Measurements from ENCODE around the gene TMEM213.
"Not testable (repeated sequence)": the region's sequence is repeated elsewhere in the genome, so short reads cannot be mapped to it uniquely, and the experiment has no call there.

Gene TMEM213

GRCh38 chr7:138802706-138803105 lies 4.9 kb downstream of the TMEM213 start:
- no peak for DNase-seq (ENCODE audit: extremely low spot score)
- CTCF ChIA-PET: interaction anchor here (0.6 kb wide), 1 partner anchor 479 kb away, joined by 3 read pairs; no protein-coding TSS in a partner anchor
- TF ChIP-seq TARDBP (IDR thresholded peaks at IDR 0.05) (no peak), FOXA1 (IDR thresholded peaks at IDR 0.05) (no peak), SUZ12 (IDR thresholded peaks at IDR 0.05) (no peak), ELF4 (IDR thresholded peaks at IDR 0.05) (no peak), NFRKB (IDR thresholded peaks at IDR 0.05) (no peak), SP1 (IDR thresholded peaks at IDR 0.05) (no peak), PKNOX1 (IDR thresholded peaks at IDR 0.05) (no peak)
- POLR2A ChIA-PET: no interaction called here

- TF ChIP-seq SUZ12 (IDR thresholded peaks at IDR 0.05) (no peak), ARNT (IDR thresholded peaks at IDR 0.05) (no peak), HDGF (IDR thresholded peaks at IDR 0.05; ENCODE audit: borderline replicate concordance) (no peak), FOXA1 (IDR thresholded peaks at IDR 0.05) (no peak), LEF1 (IDR thresholded peaks at IDR 0.05; ENCODE audit: borderline replicate concordance) (no peak), ELF4 (IDR thresholded peaks at IDR 0.05) (no peak), CTBP1 (IDR thresholded peaks at IDR 0.05; ENCODE audit: borderline replicate concordance) (no peak), TARDBP (IDR thresholded peaks at IDR 0.05) (no peak), PKNOX1 (IDR thresholded peaks at IDR 0.05) (no peak), L3MBTL2 (conservative IDR thresholded peaks at IDR 0.05) (no peak), ZNF384 (IDR thresholded peaks at IDR 0.05) (no peak), BHLHE40 (IDR thresholded peaks at IDR 0.05; ENCODE audit: borderline replicate concordance) (no peak), SP1 (IDR thresholded peaks at IDR 0.05) (no peak)
These were observed 6.8 kb downstream of the TMEM213 start for GRCh38 chr7:138804618-138805017.

GRCh38 chr7:138809346-138809745 lies 11.6 kb downstream of the TMEM213 start:
- no peak for DNase-seq (ENCODE audit: extremely low spot score)
- POLR2A ChIA-PET: no interaction called here
- TF ChIP-seq ARNT (IDR thresholded peaks at IDR 0.05) (no peak), HDGF (IDR thresholded peaks at IDR 0.05; ENCODE audit: borderline replicate concordance) (no peak), SP1 (IDR thresholded peaks at IDR 0.05) (no peak), BHLHE40 (IDR thresholded peaks at IDR 0.05; ENCODE audit: borderline replicate concordance) (no peak), NFRKB (IDR thresholded peaks at IDR 0.05) (no peak), FOXA1 (IDR thresholded peaks at IDR 0.05) (no peak), FOXK2 (IDR thresholded peaks at IDR 0.05) (no peak), ELF4 (IDR thresholded peaks at IDR 0.05) (no peak), LEF1 (IDR thresholded peaks at IDR 0.05; ENCODE audit: borderline replicate concordance) (no peak), PKNOX1 (IDR thresholded peaks at IDR 0.05) (no peak), TARDBP (IDR thresholded peaks at IDR 0.05) (no peak), FOXM1 (IDR thresholded peaks at IDR 0.05; ENCODE audit: borderline replicate concordance) (no peak), SUZ12 (IDR thresholded peaks at IDR 0.05) (no peak), CTBP1 (IDR thresholded peaks at IDR 0.05; ENCODE audit: borderline replicate concordance) (no peak), L3MBTL2 (conservative IDR thresholded peaks at IDR 0.05) (no peak), ZNF384 (IDR thresholded peaks at IDR 0.05) (no peak)
- CTCF ChIA-PET: interaction anchor here (1.1 kb wide), 1 partner anchor 265 kb away, joined by 4 read pairs; no protein-coding TSS in a partner anchor

More at GRCh38 chr7:138804618-138805017, 6.8 kb downstream of the TMEM213 start:
- no peak for DNase-seq (ENCODE audit: extremely low spot score)
- ChIA-PET CTCF (no interaction called here), POLR2A (no interaction called here)

GRCh38 chr7:138811327-138811726 lies 13.5 kb downstream of the TMEM213 start:
- CTCF ChIA-PET; DNase-seq (ENCODE audit: extremely low spot score); POLR2A ChIA-PET: not testable (repeated sequence)

GRCh38 chr7:138813945-138814344 lies 16.2 kb downstream of the TMEM213 start:
- ChIA-PET POLR2A (no interaction called here), CTCF (interaction anchor here (0.6 kb wide), 1 partner anchor 38 kb away, joined by 3 read pairs; no protein-coding TSS in a partner anchor)
- no peak for TF ChIP-seq FOXM1 (IDR thresholded peaks at IDR 0.05; ENCODE audit: borderline replicate concordance)
- no peak for TF ChIP-seq SP1 (IDR thresholded peaks at IDR 0.05)
- TF ChIP-seq ARNT (IDR thresholded peaks at IDR 0.05): no peak
- no peak for TF ChIP-seq FOXA1 (IDR thresholded peaks at IDR 0.05)
- TF ChIP-seq ZNF384 (IDR thresholded peaks at IDR 0.05): no peak
- no peak for TF ChIP-seq NFRKB (IDR thresholded peaks at IDR 0.05)
- DNase-seq (ENCODE audit: extremely low spot score): no peak

GRCh38 chr7:138814816-138815332 lies 17.1 kb downstream of the TMEM213 start:
- DNase-seq (ENCODE audit: extremely low spot score): no peak
- POLR2A ChIA-PET: no interaction called here
- TF ChIP-seq ZNF384 (IDR thresholded peaks at IDR 0.05): no peak
- no peak for TF ChIP-seq FOXK2 (IDR thresholded peaks at IDR 0.05)
- TF ChIP-seq FOXA1 (IDR thresholded peaks at IDR 0.05): no peak
- TF ChIP-seq SP1 (IDR thresholded peaks at IDR 0.05): no peak
- TF ChIP-seq ELF4 (IDR thresholded peaks at IDR 0.05): no peak
- TF ChIP-seq BHLHE40 (IDR thresholded peaks at IDR 0.05; ENCODE audit: borderline replicate concordance): no peak
- TF ChIP-seq FOXM1 (IDR thresholded peaks at IDR 0.05; ENCODE audit: borderline replicate concordance): no peak
- TF ChIP-seq NFRKB (IDR thresholded peaks at IDR 0.05): no peak
- TF ChIP-seq SUZ12 (IDR thresholded peaks at IDR 0.05): no peak
- TF ChIP-seq TARDBP (IDR thresholded peaks at IDR 0.05): no peak
- no peak for TF ChIP-seq L3MBTL2 (conservative IDR thresholded peaks at IDR 0.05)
- TF ChIP-seq CTBP1 (IDR thresholded peaks at IDR 0.05; ENCODE audit: borderline replicate concordance): no peak
- no peak for TF ChIP-seq LEF1 (IDR thresholded peaks at IDR 0.05; ENCODE audit: borderline replicate concordance)
- no peak for TF ChIP-seq PKNOX1 (IDR thresholded peaks at IDR 0.05)
- no peak for TF ChIP-seq ARNT (IDR thresholded peaks at IDR 0.05)
- TF ChIP-seq HDGF (IDR thresholded peaks at IDR 0.05; ENCODE audit: borderline replicate concordance): no peak
- CTCF ChIA-PET: interaction anchor here (0.6 to 0.7 kb wide), 2 partner anchors 39 to 40 kb away, joined by 3 read pairs; no protein-coding TSS in a partner anchor
